ENCODE measurements around the gene CYP8B1. TPM values are rescaled to one million over a fixed set of nuclear protein-coding genes. Genes with fewer than 3 reads are reported as not detected.
"Not testable (repeated sequence)": the region's sequence is repeated elsewhere in the genome, so short reads cannot be mapped to it uniquely, and the experiment has no call there.

Gene CYP8B1
- total RNA-seq, 1 donor from 2014 or later: not detected

DNA sequence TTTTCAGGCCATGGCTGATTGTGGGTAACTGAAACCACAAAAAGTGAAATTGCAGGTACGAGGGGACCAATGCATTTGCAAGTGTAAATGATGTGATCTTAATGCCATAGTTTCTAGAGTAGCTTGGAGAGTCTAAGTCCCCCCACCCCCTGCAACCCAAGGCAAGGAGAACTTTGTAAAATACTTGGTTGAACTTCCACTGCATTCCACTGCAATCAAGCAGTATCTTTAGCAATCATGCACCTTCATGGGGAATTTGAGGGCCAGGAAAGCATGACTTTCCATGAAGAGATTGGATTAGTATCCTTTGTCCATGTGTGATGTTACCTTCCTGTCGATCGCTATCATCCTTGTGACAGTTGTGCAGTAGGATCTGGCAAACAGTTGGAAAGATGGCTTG lies 11.4 kb upstream of the CYP8B1 start:
- ATAC-seq (no peak), DNase-seq (ENCODE audit: low spot score) (no peak)
- intact Hi-C loops (cut with DNase I): loop anchor here (10.0 kb wide), 1 partner anchor 52 kb away; no protein-coding TSS in a partner anchor

DNA sequence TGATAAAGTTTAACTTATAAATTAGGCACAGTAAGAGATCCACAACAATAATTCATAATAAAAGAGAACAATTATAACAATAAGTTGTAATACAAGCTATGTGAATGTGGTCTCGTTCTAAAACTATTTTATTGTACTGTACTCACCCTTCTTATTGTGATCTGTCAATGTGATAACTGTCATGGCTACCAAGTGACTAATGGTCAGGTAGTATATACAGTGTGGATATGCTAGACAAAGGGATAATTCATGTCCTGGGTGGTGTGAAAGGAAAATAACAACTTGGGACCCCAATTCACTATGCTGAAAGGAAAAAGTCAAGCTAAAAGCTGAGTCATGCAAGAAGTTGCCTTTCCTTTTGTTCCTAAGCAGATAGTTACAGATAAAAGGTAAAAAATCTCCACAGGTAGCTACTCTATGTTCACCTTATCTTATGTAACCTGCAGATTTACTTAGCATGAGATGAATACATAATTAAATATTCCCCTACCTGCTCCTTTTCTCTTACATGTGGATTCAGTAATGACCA lies 10.7 kb upstream of the CYP8B1 start:
- no peak for DNase-seq (ENCODE audit: low spot score)
- no peak for ATAC-seq
- intact Hi-C loops (cut with DNase I): loop anchor here (10.0 kb wide), 1 partner anchor 52 kb away; no protein-coding TSS in a partner anchor

- no peak for DNase-seq (ENCODE audit: low spot score)
- ATAC-seq: no peak
- intact Hi-C loops (cut with DNase I): loop anchor here (5.0 to 10.0 kb wide), 3 partner anchors 50 to 1967 kb away; no protein-coding TSS in a partner anchor
Measured at GRCh38 chr3:42884324-42884723, 8.6 kb upstream of the CYP8B1 start.

DNA sequence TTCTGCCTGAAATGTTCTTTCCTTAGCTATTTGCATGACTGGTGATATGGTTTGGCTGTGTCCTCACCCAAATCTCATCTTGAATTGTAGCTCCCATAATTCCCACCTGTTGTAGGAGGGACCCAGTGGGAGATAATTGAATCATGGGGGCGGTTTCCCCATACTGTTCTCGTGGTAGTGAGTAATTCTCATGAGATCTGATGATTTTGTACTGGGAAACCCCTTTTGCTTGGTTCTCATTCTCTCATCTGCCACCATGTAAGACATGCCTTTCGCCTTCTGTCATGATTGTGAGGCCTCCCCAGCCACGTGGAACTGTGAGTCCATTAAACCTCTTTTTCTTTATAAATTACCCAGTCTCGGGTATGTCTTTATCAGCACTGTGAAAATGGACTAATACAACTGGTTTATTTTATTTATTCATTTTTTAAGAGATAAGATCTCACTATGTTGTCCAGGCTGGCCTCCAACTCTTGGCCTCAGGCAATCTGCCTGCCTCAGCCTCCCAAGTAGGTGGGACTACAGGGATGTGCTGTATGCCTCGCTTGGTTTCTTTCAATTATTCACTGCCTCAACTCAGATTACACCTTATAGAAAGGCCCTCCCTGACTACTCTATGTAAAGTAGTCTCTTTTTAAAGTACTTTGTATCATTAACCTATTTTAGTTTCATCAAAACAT lies 7.7 kb upstream of the CYP8B1 start:
- not testable (repeated sequence) for ATAC-seq; DNase-seq (ENCODE audit: low spot score)
- intact Hi-C loops (cut with DNase I): loop anchor here (5.0 to 10.0 kb wide), 3 partner anchors 49 to 1966 kb away; no protein-coding TSS in a partner anchor

- DNase-seq (ENCODE audit: low spot score) (peak; percentile 90), ATAC-seq (peak; percentile 98)
- intact Hi-C loops (cut with DNase I): loop anchor here (5.0 to 10.0 kb wide), 3 partner anchors 46 to 1964 kb away; no protein-coding TSS in a partner anchor
Measured at GRCh38 chr3:42880601-42881451, 5.1 kb upstream of the CYP8B1 start.

- ATAC-seq: no peak
Measured at GRCh38 chr3:42880183-42880582, 4.5 kb upstream of the CYP8B1 start.

GRCh38 chr3:42877881-42878280 lies 2.2 kb upstream of the CYP8B1 start:
- intact Hi-C loops (cut with DNase I): no loop called here
- ATAC-seq: no peak

More at GRCh38 chr3:42880183-42880582, 4.5 kb upstream of the CYP8B1 start:
- no peak for DNase-seq (ENCODE audit: low spot score)
- intact Hi-C loops (cut with DNase I): loop anchor here (5.0 to 10.0 kb wide), 3 partner anchors 45 to 1963 kb away; no protein-coding TSS in a partner anchor

DNA sequence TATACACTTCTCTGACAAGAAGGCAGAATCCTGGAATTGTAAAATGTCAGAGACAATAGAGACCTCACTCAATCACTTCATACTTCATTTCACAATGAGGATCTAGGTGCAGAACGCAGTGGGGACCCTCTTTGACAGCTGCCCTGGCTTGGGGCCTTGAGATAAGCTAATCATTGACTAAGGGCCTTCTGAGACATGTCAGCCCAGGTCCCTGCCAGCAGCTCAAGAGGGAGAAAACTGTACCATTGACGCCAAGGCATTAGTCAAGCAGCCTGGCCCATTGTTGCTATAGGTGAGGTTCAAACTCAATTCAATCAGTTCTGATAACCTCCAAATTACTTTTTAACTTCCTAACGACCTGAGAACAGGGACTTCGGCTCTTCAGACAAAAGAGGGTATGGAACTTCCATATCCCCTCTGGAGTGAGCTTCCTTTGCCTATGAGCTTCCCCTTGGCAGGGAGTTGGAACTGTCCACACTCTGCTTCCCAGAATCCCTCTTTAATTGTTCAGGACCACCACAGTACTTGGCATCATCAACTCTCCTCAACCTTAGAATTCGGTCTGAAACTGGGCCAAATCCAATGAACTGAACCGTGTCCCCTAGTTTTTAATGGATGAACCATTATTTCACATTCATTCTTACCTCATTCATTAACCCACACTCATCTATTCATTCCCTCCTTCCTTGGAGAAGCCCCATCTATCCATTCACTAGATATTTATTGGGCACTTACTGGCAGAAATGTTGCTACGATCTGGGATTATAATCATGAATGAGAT lies 1.5 kb upstream of the CYP8B1 start:
- intact Hi-C loops (cut with DNase I): no loop called here
- DNase-seq (ENCODE audit: low spot score) (no peak), ATAC-seq (no peak)

More at GRCh38 chr3:42877881-42878280, 2.2 kb upstream of the CYP8B1 start:
- no peak for DNase-seq (ENCODE audit: low spot score)

DNA sequence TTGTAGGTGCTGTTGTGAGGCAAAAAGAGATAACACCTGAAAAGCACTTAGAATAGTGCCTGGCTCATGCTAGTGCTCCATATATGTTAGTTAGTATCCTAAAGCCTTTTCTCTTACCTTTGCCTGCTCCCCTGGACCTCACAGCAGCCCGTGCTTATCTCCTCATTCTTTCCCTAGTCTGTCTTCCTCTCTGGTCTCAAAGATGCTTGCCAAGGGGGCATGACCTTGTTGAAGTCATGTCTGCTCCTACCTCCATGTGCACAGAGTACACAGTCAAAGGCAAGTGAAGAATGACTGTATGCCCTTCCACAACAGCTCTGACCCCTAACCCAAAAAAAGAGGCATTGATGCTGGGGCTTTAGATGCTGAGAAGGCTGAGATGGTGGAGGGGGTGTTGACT lies 722 bp upstream of the CYP8B1 start:
- intact Hi-C loops (cut with DNase I): no loop called here
- no peak for ATAC-seq

DNA sequence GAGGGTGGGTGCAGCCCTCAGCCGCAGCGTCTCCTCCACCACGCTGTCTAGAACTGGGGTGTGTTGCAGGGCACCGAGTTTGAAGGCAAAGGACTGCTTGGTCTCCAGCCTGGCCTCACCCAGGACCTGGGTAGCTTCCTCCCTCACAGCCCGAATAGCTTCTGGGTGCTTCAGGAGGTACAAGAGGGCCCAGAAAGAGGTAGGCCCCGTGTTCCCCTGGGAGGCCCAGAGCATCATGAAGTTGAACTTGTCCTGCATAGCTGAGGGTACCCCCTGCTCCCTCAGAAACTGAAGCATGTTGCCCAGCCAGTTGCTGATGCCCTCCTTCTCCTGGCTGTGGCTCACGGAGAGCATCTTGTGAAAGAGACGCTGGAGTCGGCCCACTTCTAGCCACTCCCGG lies 930 bp downstream of the CYP8B1 start:
- no peak for ATAC-seq
- no peak for DNase-seq (ENCODE audit: low spot score)
- intact Hi-C loops (cut with DNase I): no loop called here

More for the DNA sequence above, 722 bp upstream of the CYP8B1 start:
- DNase-seq (ENCODE audit: low spot score): no peak

DNA sequence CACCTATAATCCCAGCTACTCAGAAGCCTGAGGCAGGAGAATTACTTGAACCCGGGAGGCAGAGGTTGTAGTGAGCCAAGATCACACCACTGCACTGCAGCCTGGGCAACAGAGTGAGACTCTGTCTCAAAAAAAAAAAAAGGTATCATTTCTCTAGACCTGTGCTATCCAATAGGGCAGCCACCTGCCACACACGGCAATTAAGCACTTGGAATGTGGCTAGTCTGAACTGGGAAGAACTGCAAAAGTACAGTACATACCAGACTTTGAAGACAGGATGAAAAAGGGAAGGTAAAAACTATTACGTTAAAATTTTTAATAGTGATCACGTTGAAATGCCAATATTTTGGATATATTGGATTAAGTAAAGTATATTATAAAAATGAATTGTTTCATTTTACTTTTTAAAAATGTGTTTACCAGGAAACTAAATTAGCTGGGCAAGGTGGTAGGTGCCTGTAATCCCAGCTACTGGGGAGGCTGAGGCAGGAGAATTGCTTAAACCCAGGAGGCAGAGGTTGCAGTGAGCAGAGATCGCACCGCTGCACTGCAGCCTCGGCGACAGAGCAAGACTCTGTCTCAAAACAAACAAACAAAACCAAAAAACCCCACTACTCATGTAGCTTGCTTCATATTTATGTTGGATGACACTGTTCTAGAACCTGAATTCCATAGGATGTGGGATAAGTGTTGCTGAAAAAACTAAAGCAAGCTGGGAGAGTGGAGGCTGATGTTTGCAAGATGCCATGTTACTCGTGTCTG lies 2.3 kb downstream of the CYP8B1 start:
- DNase-seq (ENCODE audit: low spot score): no peak
- intact Hi-C loops (cut with DNase I): no loop called here
- ATAC-seq: no peak

DNA sequence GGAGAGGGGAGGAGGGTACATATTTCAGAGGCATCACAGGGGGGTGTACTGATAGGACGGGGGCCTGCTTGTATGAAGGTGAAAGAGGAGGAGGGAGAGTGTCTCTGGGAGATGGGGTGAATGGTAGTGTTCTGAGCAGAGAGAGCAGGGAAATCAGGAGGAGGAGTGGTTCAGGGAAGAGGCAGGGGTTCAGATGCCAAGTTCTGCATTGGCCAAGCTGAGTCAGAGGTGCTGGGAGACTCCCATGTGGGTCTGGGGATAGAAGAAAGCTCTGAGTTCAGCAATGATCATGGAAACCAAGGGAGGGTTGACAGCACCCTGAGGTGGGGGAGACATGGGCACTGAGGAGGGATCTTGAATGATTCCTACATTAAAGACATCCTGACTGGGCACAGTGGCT lies 3.0 kb downstream of the CYP8B1 start:
- DNase-seq (ENCODE audit: low spot score): no peak
- peak; percentile 40 for ATAC-seq
- intact Hi-C loops (cut with DNase I): no loop called here

DNA sequence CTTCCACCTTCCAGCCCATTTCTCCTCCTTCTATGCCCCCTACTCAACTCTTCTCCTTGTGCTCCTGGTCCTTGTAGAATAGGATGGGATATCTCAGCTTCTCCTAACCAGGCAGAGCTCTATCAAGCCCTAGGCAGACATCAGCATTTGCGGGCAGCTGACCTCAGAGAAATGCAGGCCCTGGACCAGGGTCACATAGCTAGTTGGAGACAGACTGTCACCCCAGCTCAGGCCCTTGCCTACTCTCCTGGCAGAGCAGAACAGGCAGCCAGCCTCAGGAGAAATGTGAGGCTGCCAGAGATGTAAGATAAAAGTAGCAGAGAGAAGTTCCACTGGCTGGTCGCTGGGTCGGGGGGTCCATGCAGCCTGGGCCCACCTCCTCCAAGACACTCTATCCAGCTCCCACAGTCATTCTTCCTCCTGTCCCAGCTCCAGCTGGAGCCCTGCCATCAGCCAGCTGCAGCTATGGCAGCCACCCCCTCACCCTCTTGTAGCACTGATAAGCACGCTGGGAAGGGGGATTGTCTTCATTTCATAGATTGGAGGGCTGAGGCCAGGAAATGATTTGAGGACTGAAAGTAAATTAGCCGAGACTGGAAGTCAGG lies 4.0 kb downstream of the CYP8B1 start:
- ATAC-seq: no peak
- no peak for DNase-seq (ENCODE audit: low spot score)
- intact Hi-C loops (cut with DNase I): no loop called here

GRCh38 chr3:42868841-42869240 lies 6.8 kb downstream of the CYP8B1 start:
- intact Hi-C loops (cut with DNase I): no loop called here

DNA sequence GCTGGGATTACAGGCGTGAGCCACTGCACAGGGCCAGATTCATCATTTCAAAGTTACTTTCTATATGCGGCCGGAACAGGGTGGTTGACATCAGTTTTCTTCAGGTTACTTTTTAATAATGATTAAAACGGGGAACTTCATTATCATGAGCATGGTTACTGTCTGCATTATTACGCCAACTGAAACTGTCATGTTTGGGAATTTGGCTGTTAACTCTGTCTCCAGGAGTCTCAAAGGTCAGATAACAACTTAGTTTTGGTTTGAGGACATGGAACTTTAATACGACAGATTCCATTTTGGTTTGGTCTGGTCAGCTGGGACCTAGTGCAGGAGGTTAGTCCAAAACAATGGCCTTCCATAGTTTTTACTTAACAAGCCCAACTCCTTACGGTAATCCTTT lies 8.5 kb downstream of the CYP8B1 start:
- intact Hi-C loops (cut with DNase I): no loop called here
- ATAC-seq (no peak), DNase-seq (ENCODE audit: low spot score) (no peak)

More at GRCh38 chr3:42868841-42869240, 6.8 kb downstream of the CYP8B1 start:
- ATAC-seq (no peak), DNase-seq (ENCODE audit: low spot score) (no peak)

GRCh38 chr3:42865256-42865655 lies 10.4 kb downstream of the CYP8B1 start:
- DNase-seq (ENCODE audit: low spot score) (no peak), ATAC-seq (no peak)
- intact Hi-C loops (cut with DNase I): no loop called here

GRCh38 chr3:42864321-42864950 lies 11.2 kb downstream of the CYP8B1 start:
- intact Hi-C loops (cut with DNase I): no loop called here
- DNase-seq (ENCODE audit: low spot score): no peak
- no peak for ATAC-seq
